HG03159 (cell line): Measurements from ENCODE around the gene RBM4.

Experiments used
- ATAC-seq: cut with Tn5 transposase; IDR thresholded peaks from one replicate; pipeline ENCODE4 v1.9.1; 2021; ENCODE audit warnings: mild to moderate bottlenecking, moderate library complexity; ENCODE audit not compliant: unreplicated experiment

RBM4 gene

GRCh38 chr11:66687831-66688281 is 49.4 kb downstream of the RBM4 start:
- no peak for ATAC-seq

- ATAC-seq = no peak
Observed at GRCh38 chr11:66688561-66689534, 50.3 kb downstream of the RBM4 start.

DNA sequence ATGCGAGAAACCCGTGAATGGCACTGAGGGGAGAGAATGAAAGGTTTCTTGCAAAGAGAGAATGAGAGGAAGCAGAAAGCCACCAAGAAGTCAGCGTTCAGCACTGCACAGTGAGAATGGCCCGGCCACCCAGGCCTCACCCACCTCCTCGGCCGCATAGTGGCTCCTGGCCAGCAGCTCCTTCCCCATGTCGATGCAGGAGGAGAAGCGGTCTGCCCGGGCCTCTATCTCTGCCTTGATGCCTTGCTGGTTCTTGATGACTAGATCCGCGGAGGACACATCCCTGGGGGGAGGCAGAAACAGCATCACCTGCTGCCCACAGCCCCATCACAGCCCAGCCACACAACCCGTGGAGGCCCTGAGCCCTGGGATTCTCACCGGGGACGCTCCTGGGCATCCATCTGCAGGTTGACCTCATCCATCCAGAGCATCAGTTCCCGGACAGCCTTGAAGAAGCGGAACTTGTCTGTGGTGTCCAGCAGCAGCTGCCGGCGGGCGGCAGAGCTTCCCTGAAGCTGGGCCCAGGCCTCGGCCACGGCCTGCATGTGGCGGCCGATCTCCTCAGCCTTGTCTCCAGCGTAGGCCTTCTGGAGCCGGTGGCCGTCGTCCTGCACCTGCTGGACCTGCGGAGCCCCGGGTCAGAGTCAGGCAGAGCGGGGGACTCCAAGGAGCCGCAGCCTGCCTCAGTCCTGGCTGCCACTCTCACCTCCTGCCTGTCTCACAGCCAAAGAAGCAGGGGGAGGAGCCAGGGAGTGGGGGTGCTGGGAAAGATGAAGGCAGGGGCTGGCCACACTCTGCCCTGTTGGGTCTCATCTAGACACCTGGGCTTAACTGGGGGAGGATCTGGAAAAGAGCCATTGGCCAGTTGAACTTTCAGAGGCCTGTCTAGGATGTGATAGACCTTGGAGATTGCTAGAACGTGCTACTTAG is 51.4 kb downstream of the RBM4 start:
- ATAC-seq = no peak

- ATAC-seq = no peak
Observed at GRCh38 chr11:66691311-66691980, 52.9 kb downstream of the RBM4 start.

- no peak for ATAC-seq
Observed at GRCh38 chr11:66692446-66692845, 53.9 kb downstream of the RBM4 start.

DNA sequence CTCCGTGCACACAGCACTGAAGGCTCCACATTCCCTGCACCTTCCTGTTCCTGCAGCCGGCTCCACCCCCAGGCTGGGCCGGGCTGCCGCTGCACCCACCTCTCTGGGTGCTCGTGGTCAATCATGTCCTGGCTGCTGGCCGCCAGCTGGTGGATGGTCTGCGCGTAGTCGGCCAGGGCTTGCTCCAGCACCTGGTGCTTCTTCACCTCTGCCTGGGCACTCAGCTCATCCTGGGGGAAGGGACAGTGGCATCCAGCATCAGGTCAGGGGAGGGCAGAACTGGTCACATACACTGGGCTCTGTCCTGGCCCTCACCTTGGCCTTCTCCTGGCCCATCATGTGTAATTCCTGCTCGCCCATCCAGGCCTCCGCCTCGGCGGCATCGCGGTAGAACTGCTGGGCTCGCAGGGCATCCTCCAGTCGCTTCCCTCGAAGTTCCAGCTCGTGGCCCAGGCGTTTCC is 54.4 kb downstream of the RBM4 start:
- ATAC-seq = no peak

DNA sequence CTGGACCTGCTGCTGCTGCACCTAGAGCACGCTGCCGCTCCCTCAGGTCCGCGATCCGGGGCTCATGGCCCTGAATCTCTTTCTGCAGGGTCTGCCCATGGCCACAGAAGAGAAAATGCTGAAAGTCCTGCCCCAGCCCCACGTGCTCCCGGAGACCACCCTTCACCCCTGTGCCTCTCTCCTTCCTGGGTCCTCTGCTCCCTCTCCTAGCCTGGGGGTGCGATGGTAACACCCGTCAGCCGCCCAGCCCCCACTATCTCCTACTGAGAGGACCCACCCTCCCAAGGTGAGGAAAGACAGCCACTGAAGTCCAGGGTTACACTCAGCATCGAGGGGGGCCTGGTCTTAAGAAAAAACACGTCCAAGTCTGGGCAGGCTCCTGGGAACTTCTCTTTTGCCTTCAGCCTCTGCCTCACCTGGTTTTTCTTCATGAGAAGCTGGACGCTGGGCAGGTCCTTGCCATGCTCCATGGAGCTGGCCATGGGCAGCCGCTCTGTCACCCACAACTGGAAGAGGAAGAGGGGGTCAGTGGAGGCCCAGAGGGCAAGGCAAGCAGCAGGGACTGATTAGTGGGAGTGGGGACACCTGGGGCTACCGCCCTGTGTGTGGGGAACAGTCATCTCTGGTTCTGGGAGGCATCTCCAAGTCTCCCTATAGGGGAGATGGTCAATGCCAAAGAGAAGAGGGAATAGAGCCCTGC is 55.0 kb downstream of the RBM4 start:
- ATAC-seq = no peak

- ATAC-seq = no peak
Observed at GRCh38 chr11:66694056-66694410, 55.5 kb downstream of the RBM4 start.

GRCh38 chr11:66694732-66695207 is 56.3 kb downstream of the RBM4 start:
- no peak for ATAC-seq
